Liver (tissue), 2 donors: ENCODE measurements around the gene PCBD1.

Experiments used
- CTCF ChIP-seq: fragments of 150-350 bp; IDR thresholded peaks from 2 replicates; pipeline ENCODE4 v1.5.1; 2017; ENCODE audit warnings: improper control_type of control experiment, low read depth, low read length; ENCODE audit not compliant: missing input control
- YY1 ChIP-seq: IDR thresholded peaks from 2 replicates; pipeline ENCODE4 v1.6.1; 2016; ENCODE audit warnings: antibody characterized with exemption, mild to moderate bottlenecking
- donor health status: healthy.

- TF ChIP-seq CTCF (no peak), YY1 (no peak)
Observed at GRCh38 chr10:70935631-70936030, 47.3 kb upstream of the PCBD1 start.
